Ascending aorta (tissue), 2 donors: ENCODE results near the gene CCT6B. TPM values are rescaled to one million over a fixed set of nuclear protein-coding genes. Genes with fewer than 3 reads are reported as not detected.
"Not testable (repeated sequence)": the region's sequence is repeated elsewhere in the genome, so short reads cannot be mapped to it uniquely, and the experiment has no call there.

Source experiments
- DNase-seq, 2 donors: peaks; one replicate each; pipeline ENCODE4 v3.0.0-alpha.2; 2019; ENCODE audit warnings: low spot score in 2 of 2
- H3K27ac ChIP-seq, 2 donors: fragments of 200-600 bp; sonication (generic); one replicate each; pipeline ENCODE4 v1.5.1; 2016 to 2017; ENCODE audit warnings: mild to moderate bottlenecking in 1 of 2
- H3K27me3 ChIP-seq: fragments of 200-600 bp; sonication (generic); one replicate; pipeline ENCODE4 v1.5.1; 2017
- H3K36me3 ChIP-seq, 2 donors: fragments of 200-600 bp; sonication (generic); one replicate each; pipeline ENCODE4 v1.5.1; 2016
- H3K4me1 ChIP-seq, 2 donors: fragments of 200-600 bp; sonication (generic); one replicate each; pipeline ENCODE4 v1.5.1; 2016 to 2017; ENCODE audit warnings: mild to moderate bottlenecking in 1 of 2
- H3K4me3 ChIP-seq, 2 donors: fragments of 200-600 bp; sonication (generic); one replicate each; pipeline ENCODE4 v1.5.1; 2016 to 2017; ENCODE audit warnings: mild to moderate bottlenecking in 1 of 2
- H3K9me3 ChIP-seq, 2 donors: fragments of 200-600 bp; sonication (generic); one replicate each; pipeline ENCODE4 v1.5.1; 2016
- CTCF ChIP-seq, 3 experiments: fragments of 200-600 bp in 2 of 3; fragments of 450-650 bp in 1 of 3; sonication (generic) in 2 of 3; IDR thresholded peaks; one replicate each; pipeline ENCODE4 v1.5.1; 2016 to 2019; ENCODE audit warnings: antibody characterized with exemption in 3 of 3, mild to moderate bottlenecking in 1 of 3, moderate library complexity in 1 of 3
- intact Hi-C: fragments of 100-400 bp; cut with DNase I; formaldehyde crosslinking; loops from one replicate; pipeline ENCODE4 v1.15.1; 2023
- total RNA-seq: library from RNA; depleted of rRNA; stranded (reverse); fragments of >200 nt; gene quantifications from one replicate; pipeline ENCODE4 v1.1.0, GENCODE V29; 2016

Gene CCT6B
- total RNA-seq, 1 donor from 2014 or later, result not detected

DNA sequence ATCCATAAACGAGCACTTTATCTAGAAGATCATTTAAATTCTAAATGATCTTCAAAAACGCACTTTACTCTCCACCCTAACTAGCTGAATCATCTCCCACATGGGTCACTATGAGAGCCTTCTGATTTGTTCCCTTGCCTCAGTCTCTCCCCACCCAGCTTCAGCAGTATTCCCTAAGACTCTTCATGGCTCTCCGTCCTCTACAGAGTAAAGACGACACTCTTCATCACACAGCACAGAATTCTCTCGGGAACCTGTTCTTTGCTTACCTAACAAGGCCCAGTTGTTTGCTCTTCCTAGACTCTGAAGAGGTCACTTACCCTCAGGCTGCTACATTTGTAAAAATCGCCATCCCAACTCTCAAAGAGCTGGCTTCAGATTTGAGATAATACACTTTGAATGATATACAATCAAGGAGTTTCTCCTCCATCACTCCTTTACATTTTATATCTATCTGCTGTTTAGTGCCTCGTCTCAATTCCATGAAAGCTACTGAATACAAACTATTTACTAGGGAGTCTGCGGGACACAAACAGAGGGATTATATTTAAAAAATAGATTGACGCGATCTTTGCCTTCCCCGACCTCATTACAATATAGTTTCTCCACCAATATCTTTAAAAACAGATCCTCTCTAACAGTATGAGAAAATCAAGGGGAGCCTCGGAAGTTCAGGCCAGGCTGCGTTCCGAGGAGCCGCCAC lies 18.5 kb upstream of the CCT6B start:
- Histone ChIP-seq H3K4me1 (peaks cover 0 to 22% of the 10 kb centered on the region in 2 donors), H3K4me3 (peak overlapping the region; percentile 96 to 97), H3K27ac (peak overlapping the region; percentile 99 to 100), H3K27me3 (no peaks in the 10 kb centered on the region), H3K36me3 (no peaks in the 10 kb centered on the region), H3K9me3 (no peaks in the 10 kb centered on the region)
- DNase-seq, result no peak
- TF ChIP-seq CTCF (IDR thresholded peaks at IDR 0.05), result no peak
- intact Hi-C loops, result loop anchor here (1.0 to 10.0 kb wide), 5 partner anchors 18 to 828 kb away; partner anchors contain the start of genes CCT6B, PEX12, TAF15 and ZNF830

- no peak overlapping the region for H3K4me3 ChIP-seq
- H3K36me3 ChIP-seq, result no peaks in the 10 kb centered on the region
- no peak for TF ChIP-seq CTCF (IDR thresholded peaks at IDR 0.05)
- H3K27ac ChIP-seq, result no peak overlapping the region
- intact Hi-C loops, result no loop called here
- H3K27me3 ChIP-seq, result no peaks in the 10 kb centered on the region
- peaks cover 0 to 19% of the 10 kb centered on the region in 2 donors for H3K4me1 ChIP-seq
- no peaks in the 10 kb centered on the region for H3K9me3 ChIP-seq
- DNase-seq, result no peak
These were observed 17.9 kb upstream of the CCT6B start for GRCh38 chr17:34979153-34979552.

DNA sequence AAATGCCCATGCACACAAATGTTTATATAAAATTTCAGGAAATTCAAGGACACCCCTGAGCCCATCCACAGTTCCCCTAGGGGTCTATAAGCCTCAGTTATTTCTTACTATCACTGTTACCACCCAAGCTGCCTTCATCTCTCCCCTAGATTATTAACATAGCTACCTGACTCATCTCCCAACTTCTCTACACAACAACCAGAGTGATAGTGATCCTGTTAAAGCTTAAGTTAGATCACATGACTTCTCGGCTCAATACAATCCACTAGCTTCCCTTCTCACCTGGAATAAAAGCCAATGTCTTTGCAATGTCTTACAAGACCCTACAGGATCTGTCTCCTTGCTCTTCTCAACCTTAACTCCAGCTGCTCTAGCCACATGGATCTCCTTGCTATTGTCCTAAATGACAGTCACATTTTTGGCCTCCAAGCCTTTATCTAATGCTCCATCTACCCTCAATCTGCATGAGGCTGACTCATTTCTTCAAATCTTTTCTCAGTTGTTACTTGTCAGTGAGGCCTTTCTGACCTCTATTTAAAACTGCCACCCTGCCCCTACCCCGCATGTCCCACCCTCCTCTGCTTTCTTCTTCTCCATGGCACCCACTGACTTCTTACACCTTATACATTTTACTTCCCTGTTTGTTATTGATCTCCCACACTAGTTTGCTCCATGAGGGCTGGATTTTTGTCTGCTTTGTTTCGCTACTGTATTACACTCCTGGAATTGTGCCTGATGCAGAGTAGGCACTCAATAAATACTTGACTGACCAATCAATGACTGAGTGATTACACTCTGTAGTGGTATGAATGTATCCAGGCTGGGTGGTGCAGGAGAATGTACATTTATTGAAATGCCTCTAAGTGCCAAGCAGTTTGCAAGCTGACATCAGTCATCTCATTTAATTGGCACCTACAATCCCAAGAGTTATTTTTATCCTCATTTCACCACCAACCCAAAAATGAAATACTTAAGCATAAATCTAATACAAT lies 13.8 kb upstream of the CCT6B start:
- H3K27ac ChIP-seq, result no peak overlapping the region
- no peaks in the 10 kb centered on the region for H3K9me3 ChIP-seq
- no peak overlapping the region for H3K4me3 ChIP-seq
- H3K27me3 ChIP-seq, result no peaks in the 10 kb centered on the region
- no peaks in the 10 kb centered on the region for H3K36me3 ChIP-seq
- H3K4me1 ChIP-seq, result peaks cover 0 to 5% of the 10 kb centered on the region in 2 donors
- DNase-seq, result no peak
- TF ChIP-seq CTCF (IDR thresholded peaks at IDR 0.05), result no peak
- intact Hi-C loops, result no loop called here

GRCh38 chr17:34974179-34974578 lies 12.9 kb upstream of the CCT6B start:
- Histone ChIP-seq H3K27me3 (no peaks in the 10 kb centered on the region), H3K9me3 (no peaks in the 10 kb centered on the region), H3K4me1 (no peaks in the 10 kb centered on the region), H3K36me3 (no peaks in the 10 kb centered on the region), H3K4me3 (no peak overlapping the region), H3K27ac (no peak overlapping the region)
- intact Hi-C loops, result no loop called here
- no peak for TF ChIP-seq CTCF (IDR thresholded peaks at IDR 0.05)
- no peak for DNase-seq

- no peak for DNase-seq
- no peak overlapping the region for H3K27ac ChIP-seq
- no peaks in the 10 kb centered on the region for H3K9me3 ChIP-seq
- peaks cover 0 to under 1% of the 10 kb centered on the region in 2 donors for H3K36me3 ChIP-seq
- no peaks in the 10 kb centered on the region for H3K27me3 ChIP-seq
- TF ChIP-seq CTCF (IDR thresholded peaks at IDR 0.05), result no peak
- intact Hi-C loops, result no loop called here
- H3K4me3 ChIP-seq, result no peak overlapping the region
- peaks cover 5 to 10% of the 10 kb centered on the region in 2 donors for H3K4me1 ChIP-seq
These were observed 2.8 kb downstream of the CCT6B start for GRCh38 chr17:34958438-34958837.

GRCh38 chr17:34950780-34951179 lies 10.5 kb downstream of the CCT6B start:
- H3K4me1 ChIP-seq, DNase-seq, H3K27ac ChIP-seq, intact Hi-C loops, H3K9me3 ChIP-seq, H3K36me3 ChIP-seq, H3K27me3 ChIP-seq, H3K4me3 ChIP-seq: not testable (repeated sequence)
